B cell (primary cell): ENCODE measurements around the gene KIF17.

Experiments used
- EZH2 ChIP-seq: IDR thresholded peaks from 2 replicates; pipeline ENCODE4 v1.6.1; 2012; ENCODE audit warnings: borderline replicate concordance, low read depth, mild to moderate bottlenecking, moderate library complexity, low read length; ENCODE audit not compliant: insufficient read depth, poor library complexity, severe bottlenecking
- TF ChIP-seq, protein P1 (sequence below): fragments of 200-600 bp; IDR thresholded peaks from one replicate; pipeline ENCODE4 v1.8.0; 2022; ENCODE audit warnings: antibody characterized with exemption, mild to moderate bottlenecking

DNA sequence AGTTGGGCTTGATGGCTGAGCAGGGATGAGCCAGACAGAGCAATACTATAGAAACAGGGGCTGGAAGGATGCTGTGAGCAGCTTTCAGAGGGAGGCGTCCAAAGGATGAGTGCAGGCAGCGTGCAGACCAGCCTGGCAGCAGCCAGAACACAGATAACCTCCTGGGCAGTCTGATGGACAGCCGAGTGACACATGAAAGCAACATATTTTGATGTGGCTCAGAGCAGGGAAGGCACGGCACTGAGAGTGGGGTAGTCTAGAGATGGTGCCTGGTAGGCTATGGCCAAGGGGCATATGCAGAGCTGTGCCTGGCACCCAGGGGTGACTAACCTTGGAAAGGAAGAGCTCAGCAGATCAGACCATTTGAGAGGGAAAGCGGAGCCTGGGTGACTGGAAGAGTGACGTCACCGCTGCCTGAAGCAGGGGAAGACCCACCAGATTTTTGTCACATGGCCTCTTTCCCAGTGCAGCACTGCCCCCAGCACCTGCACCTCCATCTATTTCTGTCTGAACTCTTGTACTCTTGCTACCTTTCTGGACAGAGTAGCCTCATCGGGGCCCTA is 80.9 kb downstream of the KIF17 start:
- TF ChIP-seq, protein P1, sequence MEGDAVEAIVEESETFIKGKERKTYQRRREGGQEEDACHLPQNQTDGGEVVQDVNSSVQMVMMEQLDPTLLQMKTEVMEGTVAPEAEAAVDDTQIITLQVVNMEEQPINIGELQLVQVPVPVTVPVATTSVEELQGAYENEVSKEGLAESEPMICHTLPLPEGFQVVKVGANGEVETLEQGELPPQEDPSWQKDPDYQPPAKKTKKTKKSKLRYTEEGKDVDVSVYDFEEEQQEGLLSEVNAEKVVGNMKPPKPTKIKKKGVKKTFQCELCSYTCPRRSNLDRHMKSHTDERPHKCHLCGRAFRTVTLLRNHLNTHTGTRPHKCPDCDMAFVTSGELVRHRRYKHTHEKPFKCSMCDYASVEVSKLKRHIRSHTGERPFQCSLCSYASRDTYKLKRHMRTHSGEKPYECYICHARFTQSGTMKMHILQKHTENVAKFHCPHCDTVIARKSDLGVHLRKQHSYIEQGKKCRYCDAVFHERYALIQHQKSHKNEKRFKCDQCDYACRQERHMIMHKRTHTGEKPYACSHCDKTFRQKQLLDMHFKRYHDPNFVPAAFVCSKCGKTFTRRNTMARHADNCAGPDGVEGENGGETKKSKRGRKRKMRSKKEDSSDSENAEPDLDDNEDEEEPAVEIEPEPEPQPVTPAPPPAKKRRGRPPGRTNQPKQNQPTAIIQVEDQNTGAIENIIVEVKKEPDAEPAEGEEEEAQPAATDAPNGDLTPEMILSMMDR, result no peak
- TF ChIP-seq EZH2, result no peak
